Colonic mucosa (tissue), 4 donors: ENCODE data around the gene INVS. TPM values are rescaled to one million over a fixed set of nuclear protein-coding genes. Genes with fewer than 3 reads are reported as not detected.

Experiments
- DNase-seq: peaks from one replicate; pipeline ENCODE4 v3.0.0-alpha.2; 2020
- H3K27ac ChIP-seq: fragments of 200-600 bp; one replicate; pipeline ENCODE4 v1.8.0; 2021
- H3K27me3 ChIP-seq: fragments of 200-600 bp; one replicate; pipeline ENCODE4 v1.8.0; 2021
- H3K36me3 ChIP-seq: fragments of 200-600 bp; one replicate; pipeline ENCODE4 v1.8.0; 2021
- H3K4me1 ChIP-seq: fragments of 200-600 bp; one replicate; pipeline ENCODE4 v1.8.0; 2021; ENCODE audit warnings: mild to moderate bottlenecking
- H3K4me3 ChIP-seq: fragments of 200-600 bp; one replicate; pipeline ENCODE4 v1.8.0; 2021
- H3K9ac ChIP-seq, 2 donors: one replicate each; pipeline ENCODE4 v1.7.0; 2013; ENCODE audit warnings: control low read depth in 2 of 2, low read depth in 2 of 2, low read length in 2 of 2
- H3K9me3 ChIP-seq: fragments of 200-600 bp; one replicate; pipeline ENCODE4 v1.8.0; 2021
- CTCF ChIP-seq: fragments of 200-600 bp; IDR thresholded peaks from one replicate; pipeline ENCODE4 v1.8.0; 2022; ENCODE audit warnings: antibody characterized with exemption, mild to moderate bottlenecking
- intact Hi-C: fragments of 100-400 bp; cut with DNase I; formaldehyde crosslinking; loops from one replicate; pipeline ENCODE4 v1.14.1; 2022
- total RNA-seq, 2 donors: library from RNA; stranded (reverse); fragmentation: NEBNext Ultra II Directional in 1 of 2; extraction: Animal tissue kit (Norgen Biotek cat#: 25700) in 1 of 2; gene quantifications; one replicate each; pipeline ENCODE4 v1.2.1, GENCODE V29; 2021
- donor health status: healthy.
- donor health status: DM: no; HTN: no; CAD: no.
- donor health status: DM: no; HTN: no; CAD: no.

Gene INVS
- total RNA-seq, 2 donors from 2014 or later = 12.1 to 16.0 TPM

GRCh38 chr9:100082782-100083181 lies 16.3 kb upstream of the INVS start:
- H3K27me3 ChIP-seq = no peaks in the 10 kb centered on the region
- no peak overlapping the region for H3K4me3 ChIP-seq
- no peaks in the 10 kb centered on the region for H3K36me3 ChIP-seq
- H3K9ac ChIP-seq = no peak overlapping the region
- intact Hi-C loops = no loop called here
- DNase-seq = no peak
- no peak overlapping the region for H3K27ac ChIP-seq
- no peak for TF ChIP-seq CTCF
- no peaks in the 10 kb centered on the region for H3K9me3 ChIP-seq
- no peaks in the 10 kb centered on the region for H3K4me1 ChIP-seq

DNA sequence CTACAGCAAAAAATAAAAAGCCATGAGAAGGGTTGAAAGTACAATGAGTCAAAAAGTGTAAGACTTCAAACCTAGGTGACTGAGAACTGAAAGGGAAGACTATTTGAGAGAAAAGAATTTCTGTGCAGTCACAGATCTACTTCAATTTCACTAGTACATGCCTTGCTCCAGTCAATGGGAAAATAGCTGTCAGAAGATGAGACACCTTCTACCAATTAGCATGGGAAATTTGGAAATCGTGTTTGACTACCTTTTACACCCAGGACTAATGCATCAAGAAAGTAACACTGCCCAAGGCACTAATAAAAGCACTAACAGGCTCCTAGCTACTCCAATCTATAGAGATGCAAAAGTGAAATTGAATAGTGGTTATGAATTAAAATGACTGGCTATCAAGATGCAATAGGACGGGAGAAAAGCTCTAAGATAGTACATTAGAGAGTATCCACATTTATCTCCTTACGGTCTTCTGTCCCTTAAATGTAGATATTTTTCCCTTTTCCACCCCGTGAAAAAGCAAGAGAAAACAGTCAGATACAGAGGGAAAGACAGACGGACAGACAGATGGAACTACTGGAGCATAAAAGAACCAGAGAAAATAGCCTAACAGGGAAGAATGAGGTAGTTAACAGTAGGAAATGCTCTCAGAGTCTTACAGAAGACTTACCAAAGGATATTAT lies 15.5 kb upstream of the INVS start:
- Histone ChIP-seq H3K27me3 (no peaks in the 10 kb centered on the region), H3K9me3 (no peaks in the 10 kb centered on the region), H3K27ac (no peak overlapping the region), H3K36me3 (no peaks in the 10 kb centered on the region), H3K9ac (no peak overlapping the region), H3K4me1 (no peaks in the 10 kb centered on the region), H3K4me3 (no peak overlapping the region)
- DNase-seq = no peak
- no peak for TF ChIP-seq CTCF
- intact Hi-C loops = no loop called here

GRCh38 chr9:100084128-100084453 lies 15.0 kb upstream of the INVS start:
- Histone ChIP-seq H3K9me3 (no peaks in the 10 kb centered on the region), H3K4me1 (no peaks in the 10 kb centered on the region), H3K36me3 (no peaks in the 10 kb centered on the region), H3K27me3 (no peaks in the 10 kb centered on the region), H3K27ac (no peak overlapping the region), H3K9ac (no peak overlapping the region), H3K4me3 (no peak overlapping the region)
- TF ChIP-seq CTCF = no peak
- no peak for DNase-seq
- intact Hi-C loops = no loop called here

GRCh38 chr9:100084734-100085133 lies 14.3 kb upstream of the INVS start:
- Histone ChIP-seq H3K27ac (no peak overlapping the region), H3K9me3 (no peaks in the 10 kb centered on the region), H3K36me3 (no peaks in the 10 kb centered on the region), H3K4me3 (no peak overlapping the region), H3K9ac (no peak overlapping the region), H3K4me1 (no peaks in the 10 kb centered on the region), H3K27me3 (no peaks in the 10 kb centered on the region)
- TF ChIP-seq CTCF = no peak
- intact Hi-C loops = no loop called here
- no peak for DNase-seq

- H3K4me3 ChIP-seq = no peak overlapping the region
- H3K9me3 ChIP-seq = no peaks in the 10 kb centered on the region
- DNase-seq = no peak
- H3K36me3 ChIP-seq = no peaks in the 10 kb centered on the region
- intact Hi-C loops = no loop called here
- no peaks in the 10 kb centered on the region for H3K4me1 ChIP-seq
- H3K27ac ChIP-seq = no peak overlapping the region
- H3K27me3 ChIP-seq = no peaks in the 10 kb centered on the region
- TF ChIP-seq CTCF = no peak
- H3K9ac ChIP-seq = no peak overlapping the region
Observed at GRCh38 chr9:100086097-100086635, 12.9 kb upstream of the INVS start.
